Testis (tissue), 2 donors: ENCODE data around the gene WIPF1.

Experiments
- POLR2A ChIP-seq: fragments of 450-650 bp; IDR thresholded peaks from one replicate; pipeline ENCODE4 v1.6.1; 2017; ENCODE audit warnings: antibody characterized with exemption, mild to moderate bottlenecking, moderate library complexity
- TF ChIP-seq, protein P1 (sequence below), 3 experiments: fragments of 450-650 bp in 2 of 3; fragments of 200-600 bp in 1 of 3; sonication (generic) in 1 of 3; IDR thresholded peaks; one replicate each; pipeline ENCODE4 v1.5.1; 2016 to 2019; ENCODE audit warnings: antibody characterized with exemption in 3 of 3, mild to moderate bottlenecking in 2 of 3, moderate library complexity in 1 of 3

DNA sequence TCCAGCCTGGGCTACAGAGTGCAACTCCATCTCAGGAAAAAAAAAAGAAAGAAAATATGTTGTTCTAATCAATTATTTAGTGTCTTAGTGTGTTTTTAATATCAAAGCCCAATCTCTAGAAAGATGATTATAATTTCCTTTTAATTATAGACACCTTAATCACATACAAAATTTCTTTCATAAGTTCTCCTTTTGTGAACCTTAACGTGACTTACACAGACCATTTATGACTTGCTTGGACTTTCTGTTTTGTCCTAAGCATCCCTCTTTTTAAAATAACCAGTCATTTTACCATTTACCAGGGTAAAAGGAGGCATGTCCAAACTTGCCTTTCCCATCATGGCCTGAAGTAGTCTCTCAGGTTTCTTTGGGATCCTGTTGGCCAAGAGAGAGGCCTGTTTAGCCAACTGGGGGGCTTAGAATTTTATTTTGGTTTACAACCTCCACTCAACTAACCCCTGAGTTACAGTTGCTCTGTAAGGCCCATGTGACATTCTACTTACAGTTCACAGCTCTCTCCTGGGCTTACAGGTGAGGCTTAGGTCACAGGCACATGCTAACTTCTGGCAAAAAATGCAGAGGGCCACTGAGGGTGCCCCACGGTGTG, 86.9 kb downstream of the WIPF1 start:
- TF ChIP-seq, protein P1, sequence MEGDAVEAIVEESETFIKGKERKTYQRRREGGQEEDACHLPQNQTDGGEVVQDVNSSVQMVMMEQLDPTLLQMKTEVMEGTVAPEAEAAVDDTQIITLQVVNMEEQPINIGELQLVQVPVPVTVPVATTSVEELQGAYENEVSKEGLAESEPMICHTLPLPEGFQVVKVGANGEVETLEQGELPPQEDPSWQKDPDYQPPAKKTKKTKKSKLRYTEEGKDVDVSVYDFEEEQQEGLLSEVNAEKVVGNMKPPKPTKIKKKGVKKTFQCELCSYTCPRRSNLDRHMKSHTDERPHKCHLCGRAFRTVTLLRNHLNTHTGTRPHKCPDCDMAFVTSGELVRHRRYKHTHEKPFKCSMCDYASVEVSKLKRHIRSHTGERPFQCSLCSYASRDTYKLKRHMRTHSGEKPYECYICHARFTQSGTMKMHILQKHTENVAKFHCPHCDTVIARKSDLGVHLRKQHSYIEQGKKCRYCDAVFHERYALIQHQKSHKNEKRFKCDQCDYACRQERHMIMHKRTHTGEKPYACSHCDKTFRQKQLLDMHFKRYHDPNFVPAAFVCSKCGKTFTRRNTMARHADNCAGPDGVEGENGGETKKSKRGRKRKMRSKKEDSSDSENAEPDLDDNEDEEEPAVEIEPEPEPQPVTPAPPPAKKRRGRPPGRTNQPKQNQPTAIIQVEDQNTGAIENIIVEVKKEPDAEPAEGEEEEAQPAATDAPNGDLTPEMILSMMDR (IDR thresholded peaks at IDR 0.05): no peak
- TF ChIP-seq POLR2A: no peak
